DOHH2 (cell line): ENCODE measurements around the gene APOE.
"Not testable (repeated sequence)": the region's sequence is repeated elsewhere in the genome, so short reads cannot be mapped to it uniquely, and the experiment has no call there.

Source experiments
- EZH2phosphoT487 ChIP-seq: fragments of 200-600 bp; sonication (generic); IDR thresholded peaks from 2 replicates; pipeline ENCODE4 v1.6.1; 2017; ENCODE audit warnings: borderline replicate concordance, mild to moderate bottlenecking, antibody characterized with exemption, low read length, moderate library complexity, mixed read lengths
- TF ChIP-seq, protein P1 (sequence below): fragments of 200-600 bp; sonication (generic); IDR thresholded peaks from one replicate; pipeline ENCODE4 v1.5.1; 2014; ENCODE audit warnings: antibody characterized with exemption, mild to moderate bottlenecking, low read depth, low read length; ENCODE audit not compliant: poor library complexity, severe bottlenecking

GRCh38 chr19:44913512-44914432, 8.2 kb downstream of the APOE start:
- TF ChIP-seq, protein P1, sequence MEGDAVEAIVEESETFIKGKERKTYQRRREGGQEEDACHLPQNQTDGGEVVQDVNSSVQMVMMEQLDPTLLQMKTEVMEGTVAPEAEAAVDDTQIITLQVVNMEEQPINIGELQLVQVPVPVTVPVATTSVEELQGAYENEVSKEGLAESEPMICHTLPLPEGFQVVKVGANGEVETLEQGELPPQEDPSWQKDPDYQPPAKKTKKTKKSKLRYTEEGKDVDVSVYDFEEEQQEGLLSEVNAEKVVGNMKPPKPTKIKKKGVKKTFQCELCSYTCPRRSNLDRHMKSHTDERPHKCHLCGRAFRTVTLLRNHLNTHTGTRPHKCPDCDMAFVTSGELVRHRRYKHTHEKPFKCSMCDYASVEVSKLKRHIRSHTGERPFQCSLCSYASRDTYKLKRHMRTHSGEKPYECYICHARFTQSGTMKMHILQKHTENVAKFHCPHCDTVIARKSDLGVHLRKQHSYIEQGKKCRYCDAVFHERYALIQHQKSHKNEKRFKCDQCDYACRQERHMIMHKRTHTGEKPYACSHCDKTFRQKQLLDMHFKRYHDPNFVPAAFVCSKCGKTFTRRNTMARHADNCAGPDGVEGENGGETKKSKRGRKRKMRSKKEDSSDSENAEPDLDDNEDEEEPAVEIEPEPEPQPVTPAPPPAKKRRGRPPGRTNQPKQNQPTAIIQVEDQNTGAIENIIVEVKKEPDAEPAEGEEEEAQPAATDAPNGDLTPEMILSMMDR = not testable (repeated sequence)
- not testable (repeated sequence) for TF ChIP-seq EZH2phosphoT487
